Activated naive CD4-positive, alpha-beta T cell treated with anti-CD3 and anti-CD28 coated beads, Interleukin-2, amount 10 ng/mL, durations not matched to agents 7 days and 5 days (primary cell): ENCODE measurements around the gene TRIM25.

Experiments used
- CTCF ChIA-PET: fragments of 350-600 bp; sonication (Branson Sonifier 250); formaldehyde crosslinking; loops from one replicate; lab custom pipeline; 2021; ENCODE audit warnings: antibody characterized with exemption; lab: Charles Lee
- DNase-seq: peaks from one replicate; pipeline ENCODE4 v3.0.0-alpha.2; 2020
- H3K27ac Mint-ChIP-seq: one replicate; pipeline ENCODE4 v1.8.0; 2021; ENCODE audit warnings: mild to moderate bottlenecking, moderate library complexity, mixed read lengths
- H3K27me3 Mint-ChIP-seq: one replicate; pipeline ENCODE4 v1.8.0; 2021; ENCODE audit warnings: mild to moderate bottlenecking, mixed read lengths
- H3K36me3 Mint-ChIP-seq: one replicate; pipeline ENCODE4 v1.8.0; 2021; ENCODE audit warnings: mixed read lengths
- H3K4me1 Mint-ChIP-seq: one replicate; pipeline ENCODE4 v1.8.0; 2021; ENCODE audit warnings: mixed read lengths
- H3K4me3 Mint-ChIP-seq: one replicate; pipeline ENCODE4 v1.8.0; 2021; ENCODE audit warnings: mild to moderate bottlenecking, moderate library complexity, mixed read lengths
- H3K9me3 Mint-ChIP-seq: one replicate; pipeline ENCODE4 v1.8.0; 2021; ENCODE audit warnings: mixed read lengths

The TRIM25 gene

GRCh38 chr17:56914581-56915273 is 878 bp upstream of the TRIM25 start:
- CTCF ChIA-PET: interaction anchor here (1.2 kb wide), 1 partner anchor 25 kb away, joined by 4 read pairs; no protein-coding TSS in a partner anchor
- Mint-ChIP-seq H3K36me3 (peaks cover 27% of the 10 kb centered on the region), H3K4me3 (peak overlapping the region; percentile 88), H3K27ac (peak overlapping the region; percentile 92), H3K4me1 (peaks cover 54% of the 10 kb centered on the region), H3K9me3 (peaks cover 15% of the 10 kb centered on the region), H3K27me3 (no peaks in the 10 kb centered on the region)
- no peak for DNase-seq

- DNase-seq: no peak
- Mint-ChIP-seq H3K27me3 (no peaks in the 10 kb centered on the region), H3K4me1 (peaks cover 58% of the 10 kb centered on the region), H3K36me3 (peaks cover 35% of the 10 kb centered on the region), H3K9me3 (peaks cover 12% of the 10 kb centered on the region), H3K4me3 (peak overlapping the region; percentile 88), H3K27ac (peak overlapping the region; percentile 93)
- CTCF ChIA-PET: interaction anchor here (1.2 to 1.4 kb wide), 2 partner anchors 10 to 26 kb away, joined by 4 read pairs; no protein-coding TSS in a partner anchor
Measured at GRCh38 chr17:56913353-56913866, 439 bp downstream of the TRIM25 start.

GRCh38 chr17:56913000-56913311 is 893 bp downstream of the TRIM25 start:
- Mint-ChIP-seq H3K9me3 (peaks cover 12% of the 10 kb centered on the region), H3K36me3 (peaks cover 40% of the 10 kb centered on the region), H3K4me1 (peaks cover 63% of the 10 kb centered on the region), H3K27ac (peak overlapping the region; percentile 93), H3K4me3 (peak overlapping the region; percentile 88), H3K27me3 (no peaks in the 10 kb centered on the region)
- DNase-seq: no peak
- CTCF ChIA-PET: interaction anchor here (1.4 kb wide), 1 partner anchor 10 kb away, joined by 4 read pairs; no protein-coding TSS in a partner anchor

- Mint-ChIP-seq H3K36me3 (peaks cover 46% of the 10 kb centered on the region), H3K4me3 (peak overlapping the region; percentile 88)
- CTCF ChIA-PET: interaction anchor here (0.8 to 1.4 kb wide), 2 partner anchors 9 to 27 kb away, joined by 3 to 4 read pairs; no protein-coding TSS in a partner anchor
Measured at GRCh38 chr17:56912105-56912999, 1.5 kb downstream of the TRIM25 start.

GRCh38 chr17:56910509-56911235 is 3.2 kb downstream of the TRIM25 start:
- H3K27ac Mint-ChIP-seq: peak overlapping the region; percentile 68
- peak overlapping the region; percentile 88 for H3K4me3 Mint-ChIP-seq
- CTCF ChIA-PET: interaction anchor here (0.8 to 2.4 kb wide), 2 partner anchors 29 to 89 kb away, joined by 3 to 16 read pairs; no protein-coding TSS in a partner anchor
- peaks cover 54% of the 10 kb centered on the region for H3K36me3 Mint-ChIP-seq
- no peak for DNase-seq
- H3K27me3 Mint-ChIP-seq: no peaks in the 10 kb centered on the region
- H3K4me1 Mint-ChIP-seq: peaks cover 69% of the 10 kb centered on the region
- H3K9me3 Mint-ChIP-seq: no peaks in the 10 kb centered on the region

More at GRCh38 chr17:56912105-56912999, 1.5 kb downstream of the TRIM25 start:
- Mint-ChIP-seq H3K4me1 (peaks cover 69% of the 10 kb centered on the region), H3K27me3 (no peaks in the 10 kb centered on the region), H3K9me3 (peaks cover 6% of the 10 kb centered on the region), H3K27ac (peak overlapping the region; percentile 93)
- no peak for DNase-seq

GRCh38 chr17:56909742-56910508 is 3.9 kb downstream of the TRIM25 start:
- no peak for DNase-seq
- peaks cover 62% of the 10 kb centered on the region for H3K4me1 Mint-ChIP-seq
- H3K9me3 Mint-ChIP-seq: no peaks in the 10 kb centered on the region
- peaks cover 56% of the 10 kb centered on the region for H3K36me3 Mint-ChIP-seq
- H3K4me3 Mint-ChIP-seq: peak overlapping the region; percentile 88
- peak overlapping the region; percentile 68 for H3K27ac Mint-ChIP-seq
- CTCF ChIA-PET: interaction anchor here (0.8 to 2.4 kb wide), 2 partner anchors 30 to 88 kb away, joined by 3 to 16 read pairs; no protein-coding TSS in a partner anchor
- H3K27me3 Mint-ChIP-seq: no peaks in the 10 kb centered on the region

GRCh38 chr17:56908001-56908542 is 5.8 kb downstream of the TRIM25 start:
- Mint-ChIP-seq H3K4me3 (no peak overlapping the region), H3K36me3 (peaks cover 69% of the 10 kb centered on the region), H3K4me1 (peaks cover 57% of the 10 kb centered on the region), H3K27me3 (no peaks in the 10 kb centered on the region), H3K9me3 (no peaks in the 10 kb centered on the region), H3K27ac (peak overlapping the region; percentile 86)
- CTCF ChIA-PET: no interaction called here
- peak; percentile 68 for DNase-seq

- Mint-ChIP-seq H3K4me1 (peaks cover 24% of the 10 kb centered on the region), H3K27me3 (no peaks in the 10 kb centered on the region), H3K4me3 (no peak overlapping the region), H3K27ac (no peak overlapping the region), H3K36me3 (peaks cover 77% of the 10 kb centered on the region), H3K9me3 (no peaks in the 10 kb centered on the region)
- DNase-seq: no peak
- CTCF ChIA-PET: interaction anchor here (1.1 to 1.8 kb wide), 3 partner anchors 9 to 36 kb away, joined by 3 to 5 read pairs (median 4); no protein-coding TSS in a partner anchor
Measured at GRCh38 chr17:56903560-56903959, 10.3 kb downstream of the TRIM25 start.

GRCh38 chr17:56902348-56902747 is 11.5 kb downstream of the TRIM25 start:
- Mint-ChIP-seq H3K27ac (no peak overlapping the region), H3K36me3 (peaks cover 77% of the 10 kb centered on the region), H3K9me3 (no peaks in the 10 kb centered on the region), H3K4me1 (peaks cover 16% of the 10 kb centered on the region), H3K27me3 (no peaks in the 10 kb centered on the region), H3K4me3 (no peak overlapping the region)
- CTCF ChIA-PET: interaction anchor here (0.6 to 1.8 kb wide), 3 partner anchors 10 to 94 kb away, joined by 3 to 5 read pairs (median 4); no protein-coding TSS in a partner anchor
- no peak for DNase-seq

GRCh38 chr17:56899403-56899802 is 14.4 kb downstream of the TRIM25 start:
- Mint-ChIP-seq H3K4me1 (peaks cover 5% of the 10 kb centered on the region), H3K9me3 (no peaks in the 10 kb centered on the region), H3K36me3 (peaks cover 75% of the 10 kb centered on the region), H3K27me3 (no peaks in the 10 kb centered on the region), H3K4me3 (no peak overlapping the region), H3K27ac (no peak overlapping the region)
- DNase-seq: no peak
- CTCF ChIA-PET: interaction anchor here (1.0 kb wide), 1 partner anchor 9 kb away, joined by 3 read pairs; no protein-coding TSS in a partner anchor

- CTCF ChIA-PET: no interaction called here
- Mint-ChIP-seq H3K27me3 (no peaks in the 10 kb centered on the region), H3K36me3 (peaks cover 75% of the 10 kb centered on the region), H3K4me1 (peaks cover 5% of the 10 kb centered on the region), H3K9me3 (no peaks in the 10 kb centered on the region), H3K4me3 (no peak overlapping the region), H3K27ac (no peak overlapping the region)
- no peak for DNase-seq
Measured at GRCh38 chr17:56898874-56899273, 15.0 kb downstream of the TRIM25 start.

- Mint-ChIP-seq H3K4me1 (peaks cover 5% of the 10 kb centered on the region), H3K27ac (no peak overlapping the region), H3K9me3 (no peaks in the 10 kb centered on the region), H3K36me3 (peaks cover 78% of the 10 kb centered on the region), H3K27me3 (no peaks in the 10 kb centered on the region), H3K4me3 (no peak overlapping the region)
- DNase-seq: no peak
- CTCF ChIA-PET: no interaction called here
Measured at GRCh38 chr17:56897646-56898424, 16.0 kb downstream of the TRIM25 start.
